ENCODE measurements around the gene GRK7.

- TF ChIP-seq POLR2AphosphoS5 (IDR thresholded peaks at IDR 0.05; ENCODE audit: low read depth, low read length) (no peak), NRF1 (IDR thresholded peaks at IDR 0.05; ENCODE audit: low read depth, low read length) (no peak), CTCF (IDR thresholded peaks at IDR 0.05) (no peak), ZBTB33 (IDR thresholded peaks at IDR 0.05; ENCODE audit: borderline replicate concordance, low read depth) (no peak), REST (IDR thresholded peaks at IDR 0.05; ENCODE audit: low read depth, low read length) (no peak), RFX5 (IDR thresholded peaks at IDR 0.05; ENCODE audit: low read length) (no peak), TCF12 (IDR thresholded peaks at IDR 0.05) (no peak), USF2 (IDR thresholded peaks at IDR 0.05; ENCODE audit: borderline replicate concordance, low read depth, low read length) (no peak)
These were observed 32.1 kb downstream of the GRK7 start for GRCh38 chr3:141795276-141795675.
